Putamen (tissue), 1 donor: ENCODE measurements around the gene SH3GLB1.
A peak's percentile ranks its signal among the peaks of the same experiment; 100 is the strongest.
"Not testable (repeated sequence)": the region's sequence is repeated elsewhere in the genome, so short reads cannot be mapped to it uniquely, and the experiment has no call there.

Experiments
- DNase-seq: peaks from one replicate; pipeline ENCODE4 v3.0.0-alpha.2; 2016; ENCODE audit warnings: low spot score

Gene SH3GLB1

DNA sequence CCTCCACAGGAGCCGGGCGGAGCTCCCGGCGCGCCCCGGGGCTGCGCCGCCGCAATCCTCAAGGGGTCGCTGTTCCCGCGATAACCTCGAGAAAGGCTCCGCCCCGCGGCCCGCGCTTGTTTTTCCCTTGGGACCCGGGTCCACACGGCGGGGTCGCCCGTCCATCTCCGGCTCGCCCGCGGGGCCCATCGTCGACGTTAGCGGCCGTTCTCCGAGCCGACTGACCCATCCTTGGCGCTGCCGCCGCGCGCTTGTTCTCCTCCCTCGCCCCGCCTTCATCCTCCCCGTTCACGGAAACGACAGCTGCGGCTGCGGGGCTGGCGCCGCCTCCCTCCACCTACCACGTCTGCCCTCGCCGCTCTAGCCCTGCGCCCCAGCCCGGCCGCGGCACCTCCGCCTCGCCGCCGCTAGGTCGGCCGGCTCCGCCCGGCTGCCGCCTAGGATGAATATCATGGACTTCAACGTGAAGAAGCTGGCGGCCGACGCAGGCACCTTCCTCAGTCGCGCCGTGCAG lies at the start of gene SH3GLB1:
Gene SH3GLB1 (plus strand): TSS at position 119 of the 514 bp plus-strand sequence. CDS start 324 bp downstream, at position 443.
- DNase-seq, result peak; percentile 87

DNA sequence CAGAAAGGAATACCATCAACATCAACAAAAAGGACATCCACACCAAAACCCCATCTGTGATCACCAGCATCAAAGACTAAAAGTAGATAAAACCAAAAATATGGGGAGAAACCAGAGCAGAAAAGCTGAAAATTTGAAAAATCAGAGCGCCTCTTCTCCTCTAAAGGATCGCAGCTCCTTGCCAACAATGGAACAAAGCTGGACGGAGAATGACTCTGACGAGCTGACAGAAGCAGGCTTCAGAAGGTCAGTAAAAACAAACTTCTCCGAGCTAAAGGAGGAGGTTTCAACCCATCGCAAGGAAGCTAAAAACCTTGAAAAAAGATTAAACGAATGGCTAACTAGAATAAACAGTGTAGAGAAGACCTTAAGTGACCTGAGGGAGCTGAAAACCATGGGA lies 46.0 kb upstream of the SH3GLB1 start:
- DNase-seq, result peak; percentile 2

DNA sequence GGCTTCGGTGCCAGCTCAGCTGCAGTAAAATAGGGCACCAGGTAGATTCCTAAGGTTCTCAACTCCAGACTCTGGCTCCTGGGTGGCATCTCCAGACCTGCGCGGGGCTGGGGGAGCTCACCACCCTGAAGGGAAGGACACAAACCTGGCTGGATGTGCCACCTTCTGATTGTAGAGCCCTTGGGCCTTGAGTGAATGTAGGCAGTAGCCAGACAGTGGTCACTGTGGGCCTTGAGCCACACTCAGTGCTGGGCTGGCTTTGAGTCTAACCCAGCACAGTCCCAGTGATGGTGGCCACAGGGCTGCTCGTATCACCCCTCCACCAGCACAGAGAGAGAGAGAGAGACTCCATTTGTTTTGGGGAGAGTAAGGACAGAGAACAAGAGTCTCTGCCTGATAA lies 38.0 kb upstream of the SH3GLB1 start:
- DNase-seq, result no peak

DNA sequence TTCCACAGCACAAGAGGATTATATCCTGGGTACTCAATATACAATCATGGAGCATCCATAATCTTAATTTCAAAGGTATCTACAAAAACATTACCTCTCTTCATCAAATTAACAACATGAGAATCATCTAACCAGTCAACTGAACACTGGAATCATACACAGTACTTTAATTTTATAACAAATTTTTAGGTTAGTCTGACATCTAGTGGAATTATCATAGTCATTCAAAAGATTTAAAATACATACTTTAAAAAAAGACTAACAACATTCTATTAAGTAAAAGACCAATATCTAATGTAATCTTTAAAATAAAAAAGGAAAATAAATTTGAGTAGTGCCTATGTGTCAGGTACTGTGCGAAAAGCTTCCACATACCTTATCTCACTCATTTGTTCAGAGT lies 16.8 kb upstream of the SH3GLB1 start:
- peak; percentile 20 for DNase-seq

DNA sequence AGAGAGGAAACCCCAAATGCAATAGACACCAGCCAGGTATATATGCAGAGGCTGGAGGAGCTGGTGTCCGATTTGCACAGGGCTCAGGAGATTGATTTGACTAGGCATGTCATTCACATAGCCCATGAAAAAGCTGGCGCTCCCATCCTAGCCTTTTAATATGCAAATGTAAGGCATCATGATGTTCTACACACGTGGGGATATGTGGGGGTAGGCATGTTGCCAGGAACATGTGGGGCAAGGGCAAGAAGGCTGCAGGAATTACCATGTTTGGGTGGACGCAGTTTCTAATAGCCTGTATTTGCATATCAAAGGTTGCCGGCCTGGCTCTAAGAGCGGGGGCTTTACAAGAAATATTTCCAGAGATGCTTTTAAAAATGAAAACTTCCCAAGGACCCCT lies 11.7 kb upstream of the SH3GLB1 start:
- no peak for DNase-seq

GRCh38 chr1:86695400-86695799 lies 9.0 kb upstream of the SH3GLB1 start:
- DNase-seq, result no peak

GRCh38 chr1:86696522-86696921 lies 7.9 kb upstream of the SH3GLB1 start:
- no peak for DNase-seq

- DNase-seq, result no peak
Observed at GRCh38 chr1:86699186-86699585, 5.2 kb upstream of the SH3GLB1 start.

GRCh38 chr1:86701731-86702130 lies 2.6 kb upstream of the SH3GLB1 start:
- DNase-seq, result no peak

DNA sequence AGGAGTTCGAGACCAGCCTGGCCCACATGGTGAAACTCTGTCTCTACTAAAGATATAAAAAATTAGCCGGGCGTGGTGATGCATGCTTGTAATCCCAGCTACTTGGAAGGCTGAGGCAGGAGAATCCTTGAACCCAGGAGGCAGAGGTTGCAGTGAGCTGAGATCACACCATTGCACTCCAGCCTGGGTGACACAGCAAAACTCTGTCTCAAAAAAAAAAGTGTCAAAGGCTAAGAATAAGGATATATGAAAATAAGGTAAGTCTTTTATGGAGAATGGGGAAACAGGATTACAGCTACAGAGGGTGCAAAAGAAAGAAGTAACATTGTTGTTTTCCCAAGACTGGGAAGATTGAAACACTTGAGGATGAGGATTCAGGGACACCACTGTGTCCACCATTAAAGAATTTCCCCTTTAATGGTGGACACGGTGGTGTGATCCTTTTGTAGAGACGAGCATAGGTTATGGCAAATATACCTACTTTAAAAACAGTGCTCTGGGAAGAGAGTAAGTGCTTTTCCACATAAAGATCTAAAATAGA lies 1.4 kb upstream of the SH3GLB1 start:
- not testable (repeated sequence) for DNase-seq

- peak; percentile 67 for DNase-seq
Observed at GRCh38 chr1:86703696-86704457, 499 bp upstream of the SH3GLB1 start.

DNA sequence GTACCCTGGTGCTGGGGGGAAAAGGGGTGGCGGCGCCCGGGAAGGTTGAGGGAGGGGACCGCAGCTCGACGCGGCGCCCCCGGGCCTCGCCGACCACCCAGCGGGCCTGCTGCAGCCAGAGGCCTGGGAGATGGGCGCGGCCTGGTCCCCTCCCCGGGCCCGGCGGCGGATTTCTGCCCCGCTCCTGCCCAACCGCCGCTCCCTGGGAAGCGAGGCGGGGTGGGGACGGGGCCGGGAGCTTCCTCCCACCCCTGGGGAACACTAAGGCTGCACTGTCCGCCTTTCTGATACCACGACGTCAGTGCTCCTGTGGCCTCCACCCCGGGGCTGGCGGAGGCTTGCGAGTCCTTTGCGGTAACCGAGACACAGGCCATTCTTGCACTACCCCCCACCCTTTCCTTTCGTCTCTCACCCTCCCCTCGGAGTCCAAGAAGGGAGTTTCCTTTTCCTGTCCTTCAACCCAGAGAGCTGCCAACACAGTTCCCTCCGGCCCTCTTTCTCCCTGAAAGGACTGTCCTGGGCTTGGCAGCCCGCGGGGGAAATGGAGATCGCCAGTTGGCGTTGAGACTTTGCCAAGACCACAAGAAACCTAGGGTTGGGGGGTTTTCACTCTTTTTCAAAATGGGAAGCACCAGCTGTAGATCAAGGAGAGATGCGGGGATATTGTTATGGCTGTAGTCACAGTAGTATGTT lies 742 bp downstream of the SH3GLB1 start:
- peak; percentile 52 for DNase-seq

- DNase-seq, result no peak
Observed at GRCh38 chr1:86705665-86705985, 1.2 kb downstream of the SH3GLB1 start.

DNA sequence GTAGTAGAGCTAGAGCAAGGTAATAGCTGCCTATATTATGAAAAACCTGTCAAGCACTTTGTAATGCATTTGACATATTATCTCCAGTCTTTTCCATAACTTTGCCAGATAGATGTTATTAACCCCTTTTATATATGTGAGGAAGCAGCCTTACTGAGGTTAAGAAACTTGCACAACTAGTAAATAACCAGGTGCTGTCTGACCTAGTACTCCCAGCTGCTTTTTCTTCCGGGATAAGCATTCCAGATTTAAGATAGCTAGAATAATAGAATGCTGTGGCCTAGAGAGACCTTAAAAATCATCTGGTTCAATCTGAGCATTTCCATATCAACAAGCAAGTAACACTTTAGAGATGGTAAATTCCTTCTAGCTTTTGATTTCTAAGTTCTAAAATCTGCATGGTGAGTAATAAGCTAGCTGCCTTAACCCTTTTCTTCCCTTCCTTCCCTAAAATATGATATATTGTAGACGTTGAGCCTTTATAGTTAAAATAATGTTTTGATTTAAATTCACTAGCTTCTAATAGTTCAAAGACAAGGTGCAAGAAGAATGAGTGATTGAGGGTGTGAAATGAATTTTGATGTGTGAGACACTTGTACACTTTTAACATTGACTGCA lies 1.8 kb downstream of the SH3GLB1 start:
- no peak for DNase-seq

- no peak for DNase-seq
Observed at GRCh38 chr1:86708920-86709319, 4.5 kb downstream of the SH3GLB1 start.

GRCh38 chr1:86712088-86712860 lies 7.9 kb downstream of the SH3GLB1 start:
- no peak for DNase-seq

GRCh38 chr1:86713477-86713876 lies 9.1 kb downstream of the SH3GLB1 start:
- no peak for DNase-seq

- DNase-seq, result no peak
Observed at GRCh38 chr1:86714159-86714558, 9.8 kb downstream of the SH3GLB1 start.

GRCh38 chr1:86714561-86715244 lies 10.3 kb downstream of the SH3GLB1 start:
- no peak for DNase-seq

DNA sequence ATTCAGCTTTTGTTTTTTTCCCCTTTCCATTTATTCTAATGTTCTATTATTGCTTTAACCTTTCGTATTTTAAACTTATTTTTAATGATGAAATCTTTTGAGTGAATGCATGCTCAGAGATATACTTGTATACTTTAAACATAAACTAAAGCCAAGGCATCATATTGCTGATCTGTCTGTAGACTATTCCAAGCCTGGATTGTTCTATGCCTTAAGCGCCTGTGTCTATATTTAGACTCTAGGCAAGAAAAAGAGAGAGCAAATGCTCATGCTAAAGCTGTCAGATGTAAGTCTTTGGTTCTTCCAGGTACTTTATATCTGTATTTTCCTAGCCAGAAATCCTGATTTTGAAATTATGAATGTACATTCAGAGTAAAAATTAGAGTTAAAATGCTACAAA lies 14.4 kb downstream of the SH3GLB1 start:
- no peak for DNase-seq

DNA sequence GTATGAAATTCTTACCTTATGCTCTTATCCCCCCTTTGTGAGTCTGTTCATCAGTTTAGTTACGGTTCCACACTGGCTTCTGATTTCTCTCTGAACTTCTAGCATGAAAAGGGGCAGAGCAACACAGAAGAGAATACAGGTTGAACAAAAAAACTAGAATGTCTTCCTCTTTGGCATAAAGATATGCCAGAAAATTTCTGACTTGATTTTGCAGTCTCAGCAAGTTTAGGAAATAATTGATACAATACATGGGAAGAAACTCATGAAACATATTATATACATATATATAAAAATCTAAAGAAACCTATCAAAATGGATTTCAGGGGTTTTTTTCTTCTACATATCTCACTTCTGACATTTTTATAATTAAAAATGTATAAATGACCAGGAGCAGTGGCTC lies 27.0 kb downstream of the SH3GLB1 start:
- DNase-seq, result no peak
